Activated CD4-positive, alpha-beta T cell treated with anti-CD3 and anti-CD28 coated beads for 4 hours (primary cell): ENCODE results near the gene SEMA6C.
"Not testable (repeated sequence)": the region's sequence is repeated elsewhere in the genome, so short reads cannot be mapped to it uniquely, and the experiment has no call there.

ENCODE experiments used
- DNase-seq, 2 donors: peaks; one replicate each; pipeline ENCODE4 v3.0.0-alpha.2; 2020

Gene SEMA6C

DNA sequence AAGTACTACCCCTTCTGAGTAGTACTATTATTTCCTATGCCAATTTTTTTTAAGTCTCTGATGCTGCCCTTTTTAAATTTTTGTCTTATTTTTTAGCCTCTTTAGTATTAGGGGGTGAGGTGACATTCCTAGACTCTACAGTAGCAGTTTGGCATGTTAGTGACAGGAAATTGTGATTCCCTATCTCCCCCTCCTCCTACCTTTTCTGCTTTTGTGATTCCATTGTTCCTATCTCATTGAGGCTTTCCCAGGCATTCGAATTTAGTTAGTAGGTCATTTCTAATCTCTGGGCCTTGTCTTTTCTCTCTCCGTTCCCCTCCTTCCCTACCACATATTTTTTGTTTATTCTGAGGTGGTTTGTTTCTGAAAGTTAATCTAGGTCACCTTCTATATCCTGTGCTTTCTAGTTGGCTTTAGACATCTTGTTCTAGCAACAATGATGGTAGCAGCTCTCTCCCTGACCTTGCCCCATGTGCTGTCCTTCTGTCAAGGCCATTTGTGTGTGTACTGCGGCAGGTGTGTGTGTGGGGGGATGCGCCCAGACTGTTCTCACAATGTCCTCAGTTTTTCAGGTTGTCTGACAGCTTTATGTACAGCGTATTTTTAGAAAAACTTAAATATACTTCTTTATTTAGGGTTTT lies 21.5 kb downstream of the SEMA6C start:
- DNase-seq = no peak

DNA sequence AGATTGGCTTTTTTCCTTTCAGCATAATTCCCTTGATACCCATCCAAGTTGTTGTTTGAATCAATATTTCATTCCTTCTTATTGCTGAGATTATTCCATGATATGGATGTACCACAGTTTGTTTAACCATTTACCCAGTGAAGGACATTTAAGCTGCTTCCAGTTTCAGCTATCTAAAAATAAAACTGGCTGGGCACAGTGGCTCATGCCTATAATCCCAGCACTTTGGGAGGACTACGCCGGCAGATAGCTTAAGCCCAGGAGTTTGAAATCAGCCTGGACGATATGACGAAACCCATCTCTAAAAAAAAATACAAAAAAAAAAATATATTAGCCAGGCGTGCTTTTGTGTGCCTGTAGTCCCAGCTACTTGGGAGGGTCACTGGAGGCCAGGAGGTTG lies 32.6 kb downstream of the SEMA6C start:
- DNase-seq = no peak

DNA sequence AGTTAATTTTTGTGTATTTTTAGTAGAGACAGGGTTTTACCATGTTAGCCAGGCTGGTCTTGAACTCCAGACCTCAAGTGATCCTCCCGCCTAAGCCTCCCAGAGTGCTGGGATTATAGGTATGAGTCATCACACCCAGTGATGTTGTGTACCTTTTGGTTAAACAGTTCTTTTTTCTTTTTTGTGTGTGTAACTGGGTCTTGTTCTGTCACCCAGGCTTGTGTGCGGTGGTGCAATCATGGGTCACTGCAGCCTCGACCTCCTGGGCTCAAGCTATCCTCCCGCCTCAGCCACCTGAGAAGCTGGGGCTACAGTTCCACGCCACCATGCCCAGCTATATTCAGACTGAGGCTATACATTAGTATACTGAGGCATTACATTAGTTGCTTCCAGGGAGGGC lies 38.1 kb downstream of the SEMA6C start:
- no peak for DNase-seq

DNA sequence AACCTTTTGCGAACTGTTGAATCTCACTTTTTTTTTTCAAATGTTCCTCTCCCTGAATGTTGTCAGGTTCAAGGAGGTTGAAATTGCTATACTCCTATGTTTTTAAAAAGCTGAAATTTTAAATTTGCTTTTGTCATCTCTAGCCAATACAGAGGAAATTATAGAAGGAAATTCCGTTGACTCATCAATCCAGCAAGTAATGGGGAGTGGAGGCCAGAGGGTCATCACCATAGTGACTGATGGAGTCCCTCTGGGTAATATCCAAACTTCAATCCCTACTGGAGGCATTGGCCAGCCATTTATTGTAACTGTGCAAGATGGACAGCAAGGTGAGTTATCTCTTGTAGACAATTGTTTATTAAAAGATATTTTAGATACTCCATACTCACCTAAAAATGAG lies 39.5 kb downstream of the SEMA6C start:
- DNase-seq = no peak

DNA sequence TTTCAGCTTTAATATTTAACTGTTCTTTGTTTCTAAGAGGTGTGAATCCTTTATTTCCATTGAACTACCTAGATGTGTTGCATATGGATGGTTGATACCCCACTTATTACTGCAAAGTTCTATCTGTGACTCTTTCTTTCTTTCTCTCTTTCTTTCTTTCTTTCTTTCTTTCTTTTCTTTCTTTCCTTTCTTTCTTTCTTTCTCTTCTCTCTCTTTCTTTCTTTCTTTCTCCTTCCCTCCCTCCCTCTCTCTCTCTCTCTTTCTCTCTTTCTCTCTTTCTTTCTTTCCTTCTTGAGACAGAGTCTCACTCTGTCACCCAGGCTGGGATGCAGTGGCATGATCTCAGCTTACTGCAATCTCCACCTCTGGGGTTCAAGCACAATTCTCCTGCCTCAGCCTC lies 41.8 kb downstream of the SEMA6C start:
- DNase-seq = no peak

DNA sequence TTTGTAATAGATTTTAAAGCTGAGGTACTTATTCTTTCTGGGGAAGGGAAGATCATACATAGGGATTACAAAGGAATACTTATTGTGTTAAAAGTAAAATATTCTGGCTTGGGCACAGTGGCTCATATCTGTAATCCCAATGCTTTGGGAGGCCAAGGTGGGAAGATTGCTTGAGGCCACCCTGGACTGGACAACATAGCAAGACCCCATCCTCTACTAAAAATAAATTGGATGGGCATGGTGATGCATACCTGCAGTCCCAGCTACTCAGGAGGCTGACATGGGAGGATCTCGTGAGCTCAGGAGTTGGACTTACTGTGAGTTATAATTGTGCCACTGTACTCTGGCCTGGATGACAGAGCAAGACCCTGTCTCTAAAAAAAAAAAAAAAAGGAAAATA lies 48.3 kb downstream of the SEMA6C start:
- no peak for DNase-seq

DNA sequence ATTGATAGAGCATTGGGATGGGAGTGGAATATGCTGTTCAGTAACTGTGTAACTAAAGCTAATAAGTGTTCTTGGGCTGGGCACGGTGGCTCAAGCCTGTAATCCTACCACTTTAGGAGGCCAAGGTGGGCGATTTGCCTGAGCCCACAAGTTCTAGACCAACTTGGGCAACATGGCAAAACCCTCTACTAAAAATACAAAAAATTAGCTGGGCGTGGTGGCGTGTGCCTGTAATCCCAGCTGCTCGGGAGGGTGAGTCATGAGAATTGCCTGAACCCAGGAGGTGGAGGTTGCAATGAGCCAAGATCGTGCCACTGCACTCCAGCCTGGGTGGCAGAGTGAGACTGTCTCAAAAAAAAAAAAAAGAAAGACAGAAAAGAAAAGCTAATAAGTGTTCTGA lies 49.0 kb downstream of the SEMA6C start:
- not testable (repeated sequence) for DNase-seq

DNA sequence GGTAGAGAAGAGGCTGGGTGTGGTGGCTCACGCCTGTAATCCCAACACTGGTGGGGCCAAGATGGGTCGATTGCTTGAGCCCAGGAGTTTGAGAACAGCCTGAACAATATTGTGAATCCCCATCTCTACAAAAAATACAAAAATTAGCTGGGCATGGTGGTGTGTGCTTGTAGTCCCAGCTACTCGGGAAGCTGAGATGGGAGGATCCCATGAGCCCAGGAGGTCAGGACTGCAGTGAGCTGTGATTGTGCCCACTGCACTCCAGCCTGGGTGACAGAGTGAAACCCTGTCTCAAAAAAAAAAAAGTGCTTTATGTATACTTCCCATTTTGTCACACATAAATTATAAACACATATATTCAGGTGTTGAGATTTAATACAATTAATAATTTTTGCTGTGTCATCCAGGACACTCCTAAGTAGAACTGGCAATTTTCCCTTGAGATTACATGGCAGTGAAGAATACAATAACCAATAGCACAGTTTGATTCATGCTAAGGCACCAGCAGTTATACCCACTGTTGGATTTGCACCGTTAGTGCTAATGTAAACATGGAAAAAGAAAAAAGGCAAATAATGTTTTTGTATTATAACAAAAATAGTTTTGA lies 60.4 kb downstream of the SEMA6C start:
- DNase-seq = no peak
